Midbrain (tissue), 1 donor: ENCODE measurements around the gene ALDH16A1.

ENCODE experiments used
- DNase-seq: peaks from one replicate; lab custom pipeline; 2025; lab: John Stamatoyannopoulos, UW

Gene ALDH16A1

DNA sequence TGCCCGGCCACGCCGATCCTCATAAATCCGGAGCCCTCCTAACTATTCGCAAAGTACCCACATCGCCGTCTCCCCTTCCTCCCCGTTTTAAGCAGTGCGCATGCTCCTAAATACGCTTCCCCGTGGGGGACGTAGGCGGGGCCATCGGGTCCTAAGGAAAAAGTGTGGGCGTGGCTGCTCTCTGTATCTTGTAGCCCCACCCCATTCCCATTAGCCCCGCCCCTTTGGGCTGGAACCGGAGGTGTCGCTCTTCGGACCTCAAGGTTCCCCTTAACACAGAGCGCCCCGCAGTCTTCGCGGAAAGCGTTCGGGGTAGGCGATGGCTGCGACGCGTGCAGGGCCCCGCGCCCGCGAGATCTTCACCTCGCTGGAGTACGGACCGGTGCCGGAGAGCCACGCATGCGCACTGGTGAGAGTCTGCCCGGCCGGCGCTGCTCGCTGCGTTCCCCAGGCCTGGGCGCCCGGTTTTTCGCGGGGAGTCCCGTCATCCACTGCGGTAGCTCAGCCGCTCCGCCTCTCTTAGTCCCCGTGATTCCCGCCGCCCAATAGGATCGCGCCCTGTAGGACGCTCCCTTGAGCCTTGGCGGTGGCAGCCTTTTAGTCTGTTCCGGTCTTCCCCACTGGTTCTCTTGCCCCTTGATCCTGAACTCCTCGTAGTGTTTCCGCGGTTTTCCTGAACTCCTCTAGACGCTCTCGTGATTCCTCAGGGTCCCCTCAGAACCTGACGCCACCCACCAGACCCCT is at the start of gene ALDH16A1:
Gene ALDH16A1, plus strand, starts transcription at position 213 of the 744 bp plus-strand sequence. Its CDS starts 107 bp downstream, at position 320.
- DNase-seq = peak; percentile 97

- no peak for DNase-seq
These were observed 49.4 kb upstream of the ALDH16A1 start for GRCh38 chr19:49403404-49404187.

DNA sequence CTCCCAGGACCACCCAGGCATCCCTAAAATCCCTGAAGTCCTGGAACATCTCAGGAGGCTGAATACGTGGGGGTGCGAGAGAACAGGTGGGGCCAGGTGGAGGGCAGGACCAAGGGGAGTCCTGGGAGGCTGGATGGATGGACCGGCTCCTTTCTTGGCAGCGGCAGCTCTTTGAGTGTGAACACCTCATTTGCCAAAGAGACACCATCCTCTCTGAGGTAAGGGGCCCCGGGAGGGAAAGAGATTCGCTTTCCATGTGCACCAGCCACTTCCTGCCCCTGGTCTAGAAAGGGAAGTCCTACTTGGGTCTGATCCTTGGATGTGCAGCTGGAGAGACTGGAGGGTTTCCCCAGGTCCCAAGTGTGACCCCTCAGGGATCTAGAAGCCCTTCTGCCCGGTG is 45.9 kb upstream of the ALDH16A1 start:
- no peak for DNase-seq

DNA sequence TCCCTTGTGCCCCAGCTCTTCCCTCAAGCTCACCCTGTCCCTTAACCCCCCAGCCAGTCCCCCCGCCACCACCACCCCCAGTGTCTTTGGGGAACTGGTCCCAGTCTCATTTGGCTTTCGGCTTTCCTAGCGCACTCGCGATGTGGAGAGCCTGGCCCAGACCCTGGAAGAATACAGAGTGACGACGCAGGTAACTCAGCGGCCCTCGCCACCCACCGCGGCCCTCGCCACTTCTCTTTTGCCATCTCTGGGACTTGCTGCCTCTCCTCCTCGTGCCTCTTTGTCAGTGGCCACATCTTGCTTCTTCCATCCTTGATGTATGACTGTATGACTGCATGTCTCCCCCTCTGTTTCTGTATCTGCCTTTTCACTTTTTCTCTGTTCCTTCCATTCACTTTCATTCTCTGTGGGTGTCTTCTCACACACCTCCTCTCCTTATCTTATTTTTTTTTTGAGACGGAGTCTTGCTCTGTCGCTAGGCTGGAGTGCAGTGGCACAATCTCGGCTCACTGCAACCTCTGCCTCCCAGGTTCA is 45.5 kb upstream of the ALDH16A1 start:
- DNase-seq = no peak

- no peak for DNase-seq
These were observed 44.1 kb upstream of the ALDH16A1 start for GRCh38 chr19:49408816-49409440.

DNA sequence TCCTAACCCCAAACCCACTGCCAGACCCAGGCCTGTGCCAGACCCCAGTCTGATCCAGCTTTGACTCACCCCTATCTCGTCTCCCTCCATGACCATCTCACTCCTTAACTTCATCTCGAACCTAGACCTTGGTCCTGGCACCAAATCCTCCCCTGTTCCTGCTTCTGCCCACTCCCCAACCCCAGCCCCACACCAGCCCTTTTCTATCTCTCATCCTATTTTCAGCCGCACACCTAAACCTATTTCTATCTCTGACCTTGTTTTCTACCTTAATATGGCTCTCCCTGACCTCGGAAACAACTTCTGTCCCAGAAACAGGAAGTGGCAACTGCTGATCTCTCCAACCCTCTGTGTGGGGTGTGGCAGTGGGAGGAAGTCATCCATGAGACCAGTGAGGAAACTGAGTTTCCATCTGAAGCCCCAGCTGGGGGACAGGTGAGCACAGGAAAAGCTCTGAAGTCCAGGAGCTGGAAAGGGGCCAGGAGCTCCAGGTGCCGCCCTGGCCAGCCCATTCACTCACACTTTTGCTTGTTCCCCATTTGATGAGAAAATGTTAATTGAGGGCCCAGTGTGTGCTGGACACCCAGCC is 43.5 kb upstream of the ALDH16A1 start:
- DNase-seq = no peak

DNA sequence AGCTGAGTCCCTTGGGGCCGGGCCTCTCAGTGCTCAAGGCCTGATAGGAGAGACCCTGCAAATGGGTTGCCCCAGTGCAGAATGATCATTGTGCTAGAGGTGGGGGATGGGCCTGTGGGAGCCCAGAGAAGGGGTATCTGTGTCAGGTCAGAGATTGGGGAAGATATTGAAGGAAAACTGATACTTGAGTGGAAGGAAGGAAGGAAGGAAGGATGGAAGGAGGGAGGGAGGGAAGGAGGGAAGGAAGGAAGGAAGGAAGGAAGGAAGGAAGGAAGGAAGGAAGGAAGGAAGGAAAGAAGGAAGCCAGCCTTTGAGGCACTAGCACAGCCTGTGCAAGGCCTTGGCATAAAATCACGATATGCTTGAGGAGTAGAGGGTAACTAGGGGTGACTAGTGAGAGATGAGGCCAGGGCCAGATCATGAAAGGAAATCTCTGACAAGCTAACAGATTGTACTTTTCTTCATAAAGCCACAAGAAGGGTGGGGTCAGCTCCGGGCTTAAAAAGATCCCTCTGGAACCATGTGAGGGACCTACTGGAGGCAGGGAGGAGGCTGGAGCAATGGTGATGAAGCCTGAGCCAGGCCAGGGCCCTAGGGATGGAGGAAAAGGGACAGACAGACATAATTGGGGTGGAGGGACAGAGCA is 41.2 kb upstream of the ALDH16A1 start:
- DNase-seq = no peak

DNA sequence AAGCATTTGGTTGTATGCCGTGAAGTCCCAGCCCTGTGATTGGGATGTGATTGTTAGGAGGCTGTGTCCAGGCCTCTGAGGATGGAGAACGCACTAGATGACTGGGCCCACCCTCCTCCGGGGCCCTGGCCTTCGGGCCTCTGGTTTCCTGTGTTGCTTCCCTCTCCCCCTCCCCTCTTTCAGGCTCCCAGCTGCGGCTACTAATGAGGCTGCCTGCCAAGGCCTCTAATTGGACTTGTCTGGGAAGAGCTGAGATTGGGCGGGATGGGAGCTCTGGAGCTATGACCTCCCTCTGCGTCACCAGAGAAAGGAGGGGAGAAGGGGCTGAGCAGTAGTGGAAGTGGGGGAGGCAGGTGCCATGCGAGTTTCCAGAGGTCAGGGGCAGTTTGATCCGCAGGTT is 39.7 kb upstream of the ALDH16A1 start:
- DNase-seq = no peak

DNA sequence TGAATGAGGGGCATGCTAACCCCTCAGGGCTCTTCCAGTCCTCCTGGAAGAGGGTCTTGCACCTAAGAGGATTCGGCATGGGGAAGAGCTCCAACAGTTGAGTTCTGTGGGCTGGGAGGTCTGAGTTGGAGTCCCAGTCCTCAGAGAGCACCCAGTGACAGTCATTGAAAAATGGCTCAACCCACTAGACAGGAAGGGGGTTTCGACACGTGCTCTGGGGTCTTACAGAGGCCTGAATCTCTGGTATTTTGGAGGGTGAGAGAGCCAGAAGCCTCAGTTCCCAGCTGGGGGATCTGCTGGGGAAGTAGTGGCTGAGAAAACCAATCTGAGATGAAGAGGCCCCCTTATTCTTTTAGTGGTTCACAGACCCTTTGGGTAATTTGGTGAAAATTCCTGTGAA is 38.8 kb upstream of the ALDH16A1 start:
- DNase-seq = no peak

GRCh38 chr19:49415102-49415809 is 37.8 kb upstream of the ALDH16A1 start:
- DNase-seq = no peak

DNA sequence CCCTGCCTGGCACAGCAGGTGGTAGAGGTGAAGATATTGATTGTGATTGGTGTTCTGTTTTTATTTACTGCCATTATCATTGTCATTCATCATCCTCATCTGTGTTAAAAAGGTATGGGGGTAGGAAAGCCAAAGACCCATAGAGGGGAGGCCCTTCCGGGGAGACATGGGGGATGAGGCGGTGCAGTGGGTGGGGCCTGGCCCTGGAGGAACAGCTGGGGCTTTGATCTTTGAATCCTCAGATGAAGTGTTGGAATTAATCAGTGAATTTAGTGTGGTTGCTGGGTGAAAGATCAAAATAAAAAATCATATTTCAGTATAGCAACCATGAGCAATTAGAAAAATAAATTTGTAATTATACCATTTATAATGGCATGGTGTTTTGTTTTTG is 37.2 kb upstream of the ALDH16A1 start:
- no peak for DNase-seq

- DNase-seq = no peak
These were observed 35.9 kb upstream of the ALDH16A1 start for GRCh38 chr19:49417088-49417487.

DNA sequence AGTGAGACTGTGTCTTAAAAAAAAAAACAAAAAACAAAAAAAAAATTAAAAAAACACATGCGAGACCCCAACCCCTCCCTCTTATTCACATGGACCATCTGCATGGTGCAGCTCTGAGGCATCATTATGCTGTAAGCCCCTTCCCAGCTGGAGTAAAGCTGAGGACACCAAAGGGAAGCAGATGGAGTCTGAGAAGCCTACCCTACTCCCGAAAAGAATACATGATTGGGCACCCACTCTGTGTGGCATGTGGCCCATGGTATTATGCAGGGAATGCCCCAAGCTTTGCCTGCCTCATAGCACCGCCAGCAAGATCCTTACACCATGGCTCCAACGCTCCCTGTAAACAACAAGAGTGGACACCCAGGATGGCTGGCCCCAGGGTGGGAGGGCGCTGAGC is 34.5 kb upstream of the ALDH16A1 start:
- DNase-seq = no peak

- no peak for DNase-seq
These were observed 33.9 kb upstream of the ALDH16A1 start for GRCh38 chr19:49419173-49419572.

DNA sequence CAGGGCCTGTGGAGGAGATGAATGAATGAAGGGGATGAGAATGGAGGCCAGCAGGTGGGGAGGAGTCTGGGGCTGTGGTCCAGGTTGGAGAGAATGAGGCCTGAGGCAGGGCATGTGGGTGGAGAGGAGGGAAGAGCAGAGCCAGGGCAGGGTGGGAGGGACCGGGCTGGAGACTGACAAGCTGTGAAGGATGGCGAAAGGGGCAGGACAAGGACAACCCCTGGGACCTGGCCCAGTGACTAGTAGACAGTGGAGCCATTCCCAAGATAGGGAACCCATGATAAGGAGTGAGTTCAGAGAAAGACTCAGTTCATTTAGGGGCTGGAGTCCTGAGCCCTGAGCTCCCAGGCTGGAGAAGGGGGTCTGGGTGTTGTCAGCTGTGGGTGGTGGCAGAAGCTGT is 32.8 kb upstream of the ALDH16A1 start:
- no peak for DNase-seq

DNA sequence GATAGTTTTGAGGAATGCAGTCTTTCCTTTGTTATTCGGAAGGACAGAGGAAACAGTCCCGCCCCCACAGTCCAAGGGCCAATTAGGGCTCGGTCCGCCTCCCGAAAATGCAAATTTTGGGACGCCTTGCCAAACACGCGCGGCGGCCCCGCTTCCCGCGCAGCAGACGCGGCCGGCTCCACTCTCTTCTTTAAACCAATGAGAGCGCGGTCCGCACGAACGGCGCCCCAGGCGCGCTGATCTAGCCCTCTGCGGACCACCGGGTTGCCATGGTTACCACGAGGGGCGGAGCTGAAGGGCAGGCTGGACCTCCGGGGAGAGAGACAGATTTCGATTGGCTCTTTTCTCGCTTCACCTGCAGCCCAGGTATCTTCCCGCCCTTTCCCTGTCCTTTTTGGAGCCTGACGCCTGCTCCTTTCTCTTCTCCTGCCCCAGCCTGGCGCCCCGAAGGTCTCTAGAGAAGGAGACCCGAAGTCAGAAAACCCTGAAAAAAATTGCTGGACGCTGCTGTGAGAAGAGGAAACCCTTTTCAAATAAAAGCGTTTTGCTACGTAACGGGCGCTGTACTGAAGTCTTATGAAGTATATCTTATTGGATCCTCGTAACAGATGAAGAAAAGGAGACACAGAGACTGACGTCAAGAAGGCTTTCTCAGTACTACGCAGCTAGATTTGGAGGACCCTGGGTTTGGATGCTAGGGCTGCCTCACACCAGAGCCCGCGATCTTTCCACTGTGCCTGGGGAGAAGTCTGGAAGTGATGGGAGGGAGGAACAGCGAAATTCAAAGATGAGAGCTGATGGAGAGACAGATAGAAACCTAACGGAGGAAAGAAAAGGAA is 31.8 kb upstream of the ALDH16A1 start:
- no peak for DNase-seq

GRCh38 chr19:49421878-49422202 is 31.2 kb upstream of the ALDH16A1 start:
- DNase-seq = no peak

DNA sequence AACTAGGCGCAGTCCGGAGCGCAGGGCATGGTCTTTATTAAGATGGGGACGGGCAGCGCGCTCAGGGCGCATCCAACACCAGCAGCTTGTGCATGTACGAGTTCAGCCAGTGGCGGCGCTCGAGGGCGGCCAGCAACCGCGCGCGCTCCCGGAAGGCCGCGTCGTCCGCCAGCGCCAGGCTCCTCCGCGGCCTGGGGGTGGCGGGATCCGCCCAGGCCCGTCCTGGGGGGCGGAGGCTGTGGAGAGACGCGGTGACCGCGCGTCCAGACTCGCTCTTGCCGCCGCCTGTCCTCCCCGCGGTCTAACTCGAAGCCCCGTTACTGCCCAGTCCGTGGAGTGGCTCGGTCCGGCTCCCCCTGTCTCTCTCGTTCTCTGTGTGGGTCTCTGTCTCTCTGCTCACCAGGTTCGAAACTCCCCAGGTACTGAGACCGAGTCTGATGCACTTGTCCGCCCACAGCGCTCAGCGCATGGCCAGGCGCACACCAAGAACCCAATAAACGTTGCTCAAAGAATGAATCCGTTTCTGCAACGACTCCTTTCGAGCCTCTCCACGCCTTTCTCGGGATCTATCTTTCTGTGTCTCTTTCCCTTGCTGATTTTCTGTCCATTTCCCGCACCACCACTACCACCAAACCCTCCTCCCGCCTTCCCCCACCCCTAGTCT is 30.5 kb upstream of the ALDH16A1 start:
- DNase-seq = no peak

DNA sequence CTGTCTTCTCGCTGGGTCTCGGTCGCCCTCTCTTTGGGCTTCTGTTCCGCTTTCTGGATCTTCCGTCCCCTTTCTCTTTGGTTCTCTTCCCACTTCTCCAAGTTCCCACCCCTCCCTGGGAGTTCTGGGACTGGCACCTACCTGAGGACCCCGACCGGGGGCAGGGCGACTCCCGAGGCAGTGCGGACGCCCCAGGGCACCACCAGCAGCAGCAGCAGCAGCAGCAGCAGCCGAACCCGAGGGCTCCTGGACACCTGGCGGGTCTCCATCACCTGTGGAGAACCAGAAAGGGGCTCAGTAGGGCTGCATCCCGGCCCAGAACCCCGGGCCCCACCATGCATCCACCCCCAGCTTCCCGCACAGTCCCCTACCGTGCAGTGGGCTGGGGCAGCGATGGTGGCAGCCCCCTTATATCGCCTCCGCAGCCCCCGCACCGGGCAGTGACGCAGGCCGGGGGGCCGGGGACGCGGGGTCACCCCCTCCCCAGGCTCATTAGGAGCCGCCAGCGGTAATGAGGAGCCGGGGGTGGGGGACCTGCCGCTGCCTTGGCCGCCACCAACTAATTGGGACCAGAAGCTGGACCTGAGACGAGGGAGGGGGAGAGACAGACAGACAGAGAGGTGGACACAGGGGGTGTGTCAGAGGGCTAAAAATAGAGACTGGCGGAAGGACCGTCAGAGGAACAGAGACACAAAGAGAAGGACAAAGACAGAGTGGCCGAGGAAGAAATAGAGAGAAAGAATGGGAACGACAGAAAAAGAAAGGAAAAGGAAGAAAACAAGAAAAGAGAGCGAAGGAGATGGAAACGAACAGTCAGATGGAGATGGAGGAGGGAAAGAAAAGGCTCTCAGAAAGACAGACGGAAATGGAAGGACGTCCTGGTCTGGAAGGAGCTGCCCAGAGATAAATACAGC is 29.7 kb upstream of the ALDH16A1 start, which contains the start of gene PTH2:
Gene PTH2, minus strand, starts transcription at position 371 of the 914 bp plus-strand sequence. Its CDS starts 102 bp downstream, at position 269.
- DNase-seq = no peak
